Stimulated activated memory B cell treated with anti-CD40 and anti-IgM and Interleukin-4, amounts not matched to agents 10 μg/mL and 1 μg/mL and 100 μg/mL, for 72 hours (primary cell): ENCODE measurements around the gene ATP1B2.
"Not testable (repeated sequence)": the region's sequence is repeated elsewhere in the genome, so short reads cannot be mapped to it uniquely, and the experiment has no call there.

Experiments
- ATAC-seq: fragments of 150-1000 bp; cut with Tn5 transposase; 2 replicates; pipeline ENCODE4 v1.10.0; 2021
- H3K27ac Mint-ChIP-seq: one replicate; pipeline ENCODE4 v1.8.0; 2022; ENCODE audit warnings: mild to moderate bottlenecking, mixed read lengths
- H3K27me3 Mint-ChIP-seq: one replicate; pipeline ENCODE4 v1.8.0; 2022; ENCODE audit warnings: mixed read lengths
- H3K36me3 Mint-ChIP-seq: one replicate; pipeline ENCODE4 v1.8.0; 2022; ENCODE audit warnings: mixed read lengths
- H3K4me1 Mint-ChIP-seq: one replicate; pipeline ENCODE4 v1.8.0; 2022; ENCODE audit warnings: mixed read lengths
- H3K4me3 Mint-ChIP-seq: one replicate; pipeline ENCODE4 v1.8.0; 2022; ENCODE audit warnings: mild to moderate bottlenecking, moderate library complexity, mixed read lengths
- H3K9me3 Mint-ChIP-seq: one replicate; pipeline ENCODE4 v1.8.0; 2022; ENCODE audit warnings: mixed read lengths

Gene ATP1B2

DNA sequence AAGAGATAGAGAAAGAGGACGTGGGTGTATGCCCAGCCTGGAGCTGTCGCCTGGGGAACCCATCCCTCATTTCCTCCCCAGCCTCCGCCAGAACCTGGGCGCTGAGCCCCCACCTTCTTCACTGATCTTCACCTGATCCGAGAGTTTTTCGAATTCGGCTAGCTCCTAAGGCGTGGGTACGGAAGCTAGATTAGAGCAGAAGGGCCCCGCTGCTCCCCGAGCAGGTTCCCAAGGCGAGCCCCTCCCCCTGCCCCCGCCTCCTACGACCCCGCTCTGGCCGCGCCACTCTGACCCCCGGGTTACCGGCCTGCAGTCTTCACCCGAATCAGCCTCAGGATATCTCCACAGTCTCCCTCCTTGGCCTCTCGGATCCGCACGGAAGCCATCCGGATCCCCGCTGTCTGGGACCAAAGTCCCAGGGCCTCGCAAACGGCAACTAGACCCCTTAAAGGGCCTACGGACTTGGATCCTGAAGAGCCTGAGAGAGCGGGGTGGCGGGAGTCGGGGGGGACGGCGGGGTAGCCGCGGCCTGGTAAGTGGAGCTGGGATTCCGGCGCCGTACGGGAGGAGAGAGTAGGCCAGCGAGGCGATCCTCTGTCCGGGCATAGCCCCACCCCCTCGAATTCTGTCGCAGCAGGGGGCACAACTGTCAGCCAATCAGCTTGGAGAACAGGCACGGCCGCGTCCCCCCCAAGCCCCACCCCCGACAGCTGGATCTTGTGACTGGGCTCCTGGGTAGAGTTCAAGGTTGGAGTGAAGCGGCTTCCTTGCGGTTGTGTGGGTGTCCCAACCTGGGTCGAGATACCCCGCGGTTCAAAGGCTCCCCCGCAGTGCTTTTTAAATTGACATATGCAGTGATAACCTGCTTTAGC lies 23.2 kb upstream of the ATP1B2 start, which contains the start of gene SAT2:
TSS of gene SAT2 (minus strand) at position 572 of the 872 bp plus-strand sequence. CDS start at position 386, 186 bp downstream.
- Mint-ChIP-seq H3K27ac (peak within 1 kb of the TSS; percentile 82), H3K4me1 (peaks cover 11% of the 10 kb centered on the region), H3K27me3 (no peaks in the 10 kb centered on the region), H3K9me3 (no peaks in the 10 kb centered on the region), H3K36me3 (no peaks in the 10 kb centered on the region), H3K4me3 (peak within 1 kb of the TSS; percentile 87)
- ATAC-seq: peak; percentile 98

DNA sequence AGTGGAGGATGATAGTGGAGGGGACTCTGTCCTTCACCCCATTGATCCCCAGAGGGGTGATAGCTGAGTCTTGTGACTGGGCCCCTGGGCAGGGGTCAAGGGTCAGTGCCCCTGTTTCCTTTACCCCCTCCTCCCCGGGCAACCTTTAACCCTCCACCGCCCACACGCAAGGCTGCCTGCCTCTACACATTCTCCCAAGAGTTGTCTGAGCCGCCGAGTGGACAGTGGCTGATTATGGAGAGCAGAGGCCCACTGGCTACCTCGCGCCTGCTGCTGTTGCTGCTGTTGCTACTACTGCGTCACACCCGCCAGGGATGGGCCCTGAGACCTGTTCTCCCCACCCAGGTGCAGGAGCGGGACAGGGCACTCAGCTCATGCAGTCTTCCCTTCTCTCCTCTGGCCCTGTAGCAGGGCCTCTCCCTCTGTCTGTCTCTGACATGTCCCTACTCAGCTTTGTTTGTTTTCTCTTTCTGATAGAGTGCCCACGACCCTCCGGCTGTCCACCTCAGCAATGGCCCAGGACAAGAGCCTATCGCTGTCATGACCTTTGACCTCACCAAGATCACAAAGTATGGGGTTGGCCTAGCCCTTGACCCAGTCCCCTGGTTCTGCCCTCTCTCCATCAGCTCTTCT lies 20.7 kb upstream of the ATP1B2 start, which contains the start of gene SHBG:
TSS of gene SHBG (plus strand) at position 197 of the 633 bp plus-strand sequence. CDS start at position 235, 38 bp downstream.
- H3K27me3 Mint-ChIP-seq: no peaks in the 10 kb centered on the region
- H3K36me3 Mint-ChIP-seq: no peaks in the 10 kb centered on the region
- H3K27ac Mint-ChIP-seq: no peak within 1 kb of the TSS
- peaks cover 11% of the 10 kb centered on the region for H3K4me1 Mint-ChIP-seq
- H3K4me3 Mint-ChIP-seq: no peak within 1 kb of the TSS
- no peak for ATAC-seq
- no peaks in the 10 kb centered on the region for H3K9me3 Mint-ChIP-seq

DNA sequence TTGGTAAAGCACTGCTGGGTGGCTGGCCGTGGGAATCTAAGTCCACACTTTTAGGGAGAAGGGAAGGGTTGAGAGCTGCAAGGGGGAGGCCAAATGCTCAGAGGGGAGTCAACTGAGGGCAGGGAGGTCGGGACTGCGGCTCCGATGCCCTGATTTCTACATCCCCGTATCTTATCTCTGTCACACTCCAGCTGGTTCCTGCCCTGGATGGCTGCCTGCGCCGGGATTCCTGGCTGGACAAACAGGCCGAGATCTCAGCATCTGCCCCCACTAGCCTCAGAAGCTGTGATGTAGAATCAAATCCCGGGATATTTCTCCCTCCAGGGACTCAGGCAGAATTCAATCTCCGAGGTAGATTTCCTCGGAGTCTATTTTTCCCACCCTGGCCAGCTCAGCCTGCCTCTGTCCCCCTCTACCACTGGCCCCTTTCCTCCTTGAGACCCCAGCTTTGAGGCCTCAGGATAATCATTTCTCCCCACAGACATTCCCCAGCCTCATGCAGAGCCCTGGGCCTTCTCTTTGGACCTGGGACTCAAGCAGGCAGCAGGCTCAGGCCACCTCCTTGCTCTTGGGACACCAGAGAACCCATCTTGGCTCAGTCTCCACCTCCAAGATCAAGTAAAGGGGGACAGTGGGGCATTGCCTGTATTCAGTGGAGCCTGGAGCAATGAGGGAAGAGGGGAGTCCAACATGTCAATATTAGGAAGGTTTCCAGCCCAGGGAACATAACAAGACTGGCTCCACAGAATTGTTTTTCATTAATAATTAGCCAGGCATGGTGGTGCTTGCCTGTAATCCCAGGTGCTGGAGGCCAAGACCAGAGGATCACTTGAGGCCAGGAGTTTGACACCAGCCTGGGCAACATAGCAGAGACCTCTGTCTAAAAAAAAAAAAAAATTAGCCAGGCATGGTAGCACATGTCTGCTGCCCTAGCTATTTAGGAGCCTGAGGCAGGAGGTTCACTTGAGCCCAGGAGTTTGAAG lies 19.0 kb upstream of the ATP1B2 start:
- Mint-ChIP-seq H3K4me3 (no peak overlapping the region), H3K36me3 (no peaks in the 10 kb centered on the region), H3K9me3 (no peaks in the 10 kb centered on the region), H3K27ac (no peak overlapping the region), H3K27me3 (no peaks in the 10 kb centered on the region), H3K4me1 (peaks cover 5% of the 10 kb centered on the region)
- no peak for ATAC-seq

DNA sequence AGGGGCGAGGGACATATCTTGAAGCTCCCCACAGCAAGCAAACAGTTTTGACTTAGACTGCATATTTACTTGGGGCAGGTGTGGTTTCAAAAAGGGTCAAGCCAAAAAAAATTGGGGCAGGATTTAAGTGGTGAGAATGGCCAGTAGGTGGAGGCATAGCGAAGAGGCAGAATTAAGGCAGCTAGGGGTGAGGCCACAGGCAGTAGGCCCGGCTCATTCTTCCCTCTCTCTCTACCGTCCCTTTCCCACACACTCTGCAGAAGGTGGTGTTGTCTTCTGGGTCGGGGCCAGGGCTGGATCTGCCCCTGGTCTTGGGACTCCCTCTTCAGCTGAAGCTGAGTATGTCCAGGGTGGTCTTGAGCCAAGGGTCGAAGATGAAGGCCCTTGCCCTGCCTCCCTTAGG lies 18.2 kb upstream of the ATP1B2 start:
- Mint-ChIP-seq H3K4me3 (no peak overlapping the region), H3K27me3 (no peaks in the 10 kb centered on the region), H3K4me1 (no peaks in the 10 kb centered on the region), H3K27ac (no peak overlapping the region), H3K36me3 (no peaks in the 10 kb centered on the region), H3K9me3 (no peaks in the 10 kb centered on the region)
- no peak for ATAC-seq

DNA sequence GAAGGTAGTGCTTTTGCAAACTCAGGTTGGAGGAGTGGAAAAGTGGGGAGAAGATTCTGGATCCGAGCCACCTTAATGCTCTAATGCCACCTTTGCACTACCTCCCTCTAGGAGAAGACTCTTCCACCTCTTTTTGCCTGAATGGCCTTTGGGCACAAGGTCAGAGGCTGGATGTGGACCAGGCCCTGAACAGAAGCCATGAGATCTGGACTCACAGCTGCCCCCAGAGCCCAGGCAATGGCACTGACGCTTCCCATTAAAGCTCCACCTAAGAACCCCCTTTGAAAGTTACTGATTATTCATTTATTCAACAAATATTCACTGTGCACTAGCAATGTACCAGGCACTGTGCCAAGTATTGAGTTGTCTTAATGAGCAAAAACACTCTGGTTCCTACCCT lies 17.6 kb upstream of the ATP1B2 start:
- Mint-ChIP-seq H3K4me1 (no peaks in the 10 kb centered on the region), H3K4me3 (no peak overlapping the region), H3K27ac (no peak overlapping the region), H3K36me3 (no peaks in the 10 kb centered on the region), H3K27me3 (no peaks in the 10 kb centered on the region), H3K9me3 (no peaks in the 10 kb centered on the region)
- ATAC-seq: no peak

DNA sequence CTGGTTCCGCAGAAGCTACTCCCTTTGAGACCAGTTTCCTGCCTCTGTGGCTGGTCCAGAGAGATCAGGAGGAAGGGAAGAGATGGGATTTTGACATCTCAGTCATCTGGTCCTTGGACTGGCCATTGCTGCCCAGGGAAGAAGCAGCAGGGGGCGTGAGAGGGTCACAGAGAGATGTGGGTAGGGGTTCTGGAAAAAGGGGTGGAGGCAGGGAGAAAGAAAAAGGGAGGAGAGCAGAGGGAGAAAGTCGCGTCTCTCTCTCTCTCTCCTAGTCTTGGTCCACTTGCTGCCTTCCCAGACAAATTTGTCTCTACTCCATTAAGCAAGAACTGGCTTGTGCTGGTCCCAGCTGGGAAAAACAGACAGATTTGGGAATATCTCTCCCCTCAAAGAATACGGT lies 16.3 kb upstream of the ATP1B2 start:
- Mint-ChIP-seq H3K4me3 (no peak overlapping the region), H3K27me3 (no peaks in the 10 kb centered on the region), H3K36me3 (no peaks in the 10 kb centered on the region), H3K9me3 (no peaks in the 10 kb centered on the region), H3K27ac (no peak overlapping the region), H3K4me1 (peaks cover 3% of the 10 kb centered on the region)
- no peak for ATAC-seq

DNA sequence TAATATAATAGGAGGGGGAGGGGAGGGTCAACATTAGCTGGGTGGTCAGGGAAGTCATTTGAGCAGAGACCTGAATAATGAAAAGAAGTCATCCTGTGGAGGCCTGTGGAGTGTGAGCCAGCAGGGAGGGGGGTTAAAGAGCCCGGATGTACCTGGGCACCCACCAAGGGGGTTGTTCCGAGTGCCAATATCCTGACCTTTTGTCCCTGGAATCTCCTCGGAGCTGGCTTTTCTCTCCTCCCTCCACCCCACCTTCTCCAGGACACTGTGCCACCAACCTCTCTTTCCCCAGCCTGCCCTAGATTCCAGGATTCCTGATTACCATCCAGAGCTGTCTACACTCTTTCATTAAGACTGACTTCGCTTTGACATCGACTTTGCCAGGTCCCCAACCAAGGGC lies 14.6 kb upstream of the ATP1B2 start:
- Mint-ChIP-seq H3K27ac (no peak overlapping the region), H3K4me1 (peaks cover 6% of the 10 kb centered on the region), H3K36me3 (no peaks in the 10 kb centered on the region), H3K27me3 (no peaks in the 10 kb centered on the region), H3K4me3 (no peak overlapping the region), H3K9me3 (no peaks in the 10 kb centered on the region)
- ATAC-seq: no peak

DNA sequence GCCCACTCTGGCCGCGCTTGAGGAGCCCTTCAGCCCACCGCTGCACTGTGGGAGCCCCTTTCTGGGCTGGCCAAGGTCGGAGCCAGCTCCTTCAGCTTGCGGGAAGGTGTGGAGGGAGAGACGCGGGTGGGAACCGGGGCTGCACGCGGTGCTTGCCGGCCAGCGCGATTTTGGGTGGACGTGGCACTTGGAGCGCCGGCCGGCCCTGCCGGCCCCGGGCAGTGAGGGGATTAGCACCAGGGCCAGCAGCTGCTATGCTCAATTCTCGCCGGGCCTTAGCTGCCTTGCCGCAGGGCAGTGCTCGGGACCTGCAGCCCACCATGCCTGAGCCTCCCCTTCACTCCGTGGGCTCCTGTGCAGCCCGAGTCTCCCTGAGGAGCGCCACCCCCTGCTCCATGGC lies 9.9 kb upstream of the ATP1B2 start:
- Mint-ChIP-seq H3K9me3 (peaks cover 2% of the 10 kb centered on the region), H3K27ac (no peak overlapping the region)
- no peak for ATAC-seq

DNA sequence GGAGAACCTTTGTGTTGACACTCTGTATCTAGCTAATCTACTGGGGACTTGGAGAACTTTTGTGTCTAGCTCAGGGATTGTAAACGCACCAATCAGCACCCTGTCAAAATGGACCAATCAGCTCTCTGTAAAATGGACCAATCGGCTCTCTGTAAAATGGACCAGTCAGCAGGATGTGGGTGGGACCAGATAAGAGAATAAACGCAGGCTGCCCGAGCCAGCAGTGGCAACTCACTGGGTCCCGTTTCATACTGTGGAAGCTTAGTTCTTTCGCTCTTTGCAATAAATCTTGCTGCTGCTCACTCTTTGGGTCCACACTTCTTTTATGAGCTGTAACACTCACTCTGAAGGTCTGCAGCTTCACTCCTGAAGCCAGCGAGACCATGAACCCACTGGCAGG lies 9.1 kb upstream of the ATP1B2 start:
- peaks cover 14% of the 10 kb centered on the region for H3K4me1 Mint-ChIP-seq
- H3K9me3 Mint-ChIP-seq, H3K36me3 Mint-ChIP-seq, H3K27me3 Mint-ChIP-seq, ATAC-seq, H3K27ac Mint-ChIP-seq, H3K4me3 Mint-ChIP-seq: not testable (repeated sequence)

More for the DNA sequence above, 9.9 kb upstream of the ATP1B2 start:
- Mint-ChIP-seq H3K4me3 (no peak overlapping the region), H3K4me1 (peaks cover 14% of the 10 kb centered on the region), H3K36me3 (no peaks in the 10 kb centered on the region), H3K27me3 (no peaks in the 10 kb centered on the region)

DNA sequence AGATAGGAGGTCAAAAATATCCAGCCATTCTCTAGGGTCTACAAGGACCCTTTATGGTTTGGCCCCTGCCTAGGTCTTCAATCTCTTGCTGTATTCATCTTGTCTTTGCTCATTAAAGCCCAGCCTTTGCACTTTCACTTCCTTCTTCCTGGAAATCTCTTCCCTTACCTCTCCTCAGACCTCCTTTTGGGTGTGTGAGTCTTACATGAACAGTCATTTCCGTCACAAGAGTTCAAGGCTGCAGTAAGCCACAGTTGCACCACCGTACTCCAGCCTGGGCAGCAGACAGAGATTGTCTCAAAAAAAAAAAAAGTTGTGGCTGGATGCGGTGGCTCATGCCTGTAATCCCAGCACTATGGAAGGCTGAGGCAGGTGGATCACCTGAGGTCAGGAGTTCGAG lies 6.0 kb upstream of the ATP1B2 start:
- peak; percentile 56 for ATAC-seq
- Mint-ChIP-seq H3K4me3 (no peak overlapping the region), H3K36me3 (no peaks in the 10 kb centered on the region), H3K27ac (no peak overlapping the region), H3K9me3 (peaks cover 2% of the 10 kb centered on the region), H3K4me1 (peaks cover 9% of the 10 kb centered on the region), H3K27me3 (peaks cover 31% of the 10 kb centered on the region)

DNA sequence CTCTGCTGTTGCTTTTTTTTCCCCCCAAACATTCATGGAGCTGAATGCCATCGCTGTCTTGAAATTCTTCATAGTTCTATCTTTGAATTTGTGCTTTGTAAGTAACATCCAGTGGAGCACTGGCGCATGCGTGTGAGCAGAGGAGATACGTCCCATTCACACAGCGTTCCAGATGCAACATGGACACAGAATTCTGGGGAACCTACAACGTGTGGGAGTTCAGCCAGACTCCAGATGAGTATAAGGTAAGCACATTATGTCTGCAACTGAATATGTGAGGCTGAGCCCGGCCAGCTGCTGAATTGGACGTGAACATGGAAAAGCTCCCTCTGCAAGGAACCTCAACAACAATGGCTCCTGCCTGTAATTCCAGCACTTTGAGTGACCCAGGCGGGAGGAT lies 4.3 kb upstream of the ATP1B2 start:
- no peak for ATAC-seq
- Mint-ChIP-seq H3K27me3 (peaks cover 48% of the 10 kb centered on the region), H3K4me1 (peaks cover 25% of the 10 kb centered on the region), H3K4me3 (no peak overlapping the region), H3K27ac (no peak overlapping the region), H3K9me3 (peaks cover 2% of the 10 kb centered on the region), H3K36me3 (no peaks in the 10 kb centered on the region)

DNA sequence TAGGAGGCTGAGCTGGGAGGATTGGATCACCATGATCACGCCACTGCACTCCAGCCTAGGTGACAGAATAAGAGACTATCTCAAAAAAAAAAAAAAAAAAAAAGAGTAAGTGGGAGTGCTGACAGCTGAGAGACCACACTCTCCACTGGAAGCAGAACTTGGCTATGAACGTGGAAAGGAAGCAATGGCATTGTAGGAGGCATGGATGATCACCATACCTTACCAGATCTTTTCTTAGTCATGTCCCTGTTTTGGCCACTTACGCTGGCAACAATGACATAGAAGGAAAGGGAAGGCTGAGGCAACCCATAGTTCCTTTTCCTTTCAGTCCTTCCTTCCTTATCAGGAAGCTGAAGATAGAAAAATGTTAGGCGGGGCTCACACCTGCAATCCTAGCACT lies 3.7 kb upstream of the ATP1B2 start:
- no peak for ATAC-seq
- no peak overlapping the region for H3K4me3 Mint-ChIP-seq

DNA sequence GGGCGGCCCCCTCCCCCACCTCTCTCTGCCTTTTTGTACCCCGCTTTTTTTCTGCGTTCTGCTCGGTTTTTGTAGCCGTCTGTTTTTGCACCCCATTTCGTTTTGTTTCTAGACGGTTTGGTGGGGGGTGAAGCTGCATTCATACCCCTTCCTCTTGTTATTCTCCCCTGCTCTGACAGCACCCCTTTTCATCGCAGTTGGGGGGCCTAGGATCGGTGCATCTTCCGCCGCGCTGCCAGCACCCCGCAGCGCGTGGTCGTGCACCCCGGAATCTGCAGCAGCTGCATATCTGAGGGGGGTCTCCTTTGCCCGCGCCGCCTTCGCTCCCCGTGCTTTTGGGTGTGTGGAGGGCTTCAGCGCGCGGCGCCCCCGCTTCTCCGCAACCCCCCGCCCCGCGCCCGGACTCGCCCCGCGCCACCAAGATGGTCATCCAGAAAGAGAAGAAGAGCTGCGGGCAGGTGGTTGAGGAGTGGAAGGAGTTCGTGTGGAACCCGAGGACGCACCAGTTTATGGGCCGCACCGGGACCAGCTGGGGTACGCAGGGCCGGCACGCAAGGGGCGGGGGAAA lies 455 bp downstream of the ATP1B2 start:
- H3K27me3 Mint-ChIP-seq: peaks cover 55% of the 10 kb centered on the region
- H3K9me3 Mint-ChIP-seq: no peaks in the 10 kb centered on the region
- peak overlapping the region; percentile 79 for H3K4me3 Mint-ChIP-seq
- no peak for ATAC-seq
- H3K36me3 Mint-ChIP-seq: no peaks in the 10 kb centered on the region
- H3K4me1 Mint-ChIP-seq: peaks cover 33% of the 10 kb centered on the region
- peak overlapping the region; percentile 7 for H3K27ac Mint-ChIP-seq

More for the DNA sequence above, 3.7 kb upstream of the ATP1B2 start:
- H3K36me3 Mint-ChIP-seq: no peaks in the 10 kb centered on the region
- H3K27me3 Mint-ChIP-seq: peaks cover 54% of the 10 kb centered on the region
- no peaks in the 10 kb centered on the region for H3K9me3 Mint-ChIP-seq
- H3K4me1 Mint-ChIP-seq: peaks cover 25% of the 10 kb centered on the region
- H3K27ac Mint-ChIP-seq: no peak overlapping the region

DNA sequence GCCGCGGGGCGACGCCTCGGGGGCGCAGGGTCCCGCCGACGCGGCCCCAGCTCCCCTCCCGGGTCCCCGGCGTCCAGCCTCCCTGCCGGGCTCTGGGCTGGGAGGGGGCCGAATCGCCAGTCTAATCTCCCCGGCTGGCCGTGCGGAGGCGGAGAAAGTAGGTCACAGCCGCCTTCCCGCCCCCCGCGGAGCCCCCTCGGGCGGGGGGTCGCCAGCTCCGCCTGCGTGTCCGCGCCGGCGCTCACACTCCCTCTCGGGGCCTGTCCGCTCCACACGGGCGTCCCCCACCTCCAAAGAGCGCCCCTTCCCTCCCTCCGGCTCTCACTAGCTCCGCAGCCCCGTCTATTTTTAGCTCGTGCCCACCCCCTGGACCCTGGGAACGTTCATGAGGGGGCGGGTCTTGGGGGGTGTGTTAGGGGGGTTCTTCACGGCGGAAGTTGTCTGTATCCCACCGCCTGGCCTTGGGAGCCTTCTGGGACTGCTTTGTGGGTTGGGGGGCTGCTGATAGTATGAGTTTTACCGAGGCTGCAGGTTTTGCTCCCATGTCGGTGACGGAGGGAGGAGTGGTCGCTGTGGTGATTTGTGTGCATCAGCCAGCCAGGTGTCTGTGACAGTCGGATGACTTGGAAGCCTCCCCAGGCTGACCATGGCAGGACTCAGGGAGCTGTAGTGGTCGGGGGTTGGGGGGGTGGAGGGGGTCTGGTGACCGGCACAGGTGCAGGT lies 1.1 kb downstream of the ATP1B2 start:
- peaks cover 49% of the 10 kb centered on the region for H3K27me3 Mint-ChIP-seq
- peaks cover 37% of the 10 kb centered on the region for H3K4me1 Mint-ChIP-seq
- H3K9me3 Mint-ChIP-seq: no peaks in the 10 kb centered on the region
- peak overlapping the region; percentile 38 for H3K4me3 Mint-ChIP-seq
- no peak for ATAC-seq
- no peak overlapping the region for H3K27ac Mint-ChIP-seq
- H3K36me3 Mint-ChIP-seq: no peaks in the 10 kb centered on the region
